ENCODE data around the gene LGALS9B. TPM values are rescaled to one million over a fixed set of nuclear protein-coding genes. Genes with fewer than 3 reads are reported as not detected.
A peak's percentile ranks its signal among the peaks of the same experiment; 100 is the strongest.
"Not testable (repeated sequence)": the region's sequence is repeated elsewhere in the genome, so short reads cannot be mapped to it uniquely, and the experiment has no call there.

LGALS9B gene
- total RNA-seq, 4 donors from 2014 or later: not detected

GRCh38 chr17:20464854-20465414 lies 2.4 kb downstream of the LGALS9B start:
- H3K27me3 ChIP-seq; intact Hi-C loops (cut with DNase I); H3K36me3 ChIP-seq; H3K27ac ChIP-seq; H3K4me3 ChIP-seq (replicated peaks in 1 of 3); H3K4me1 ChIP-seq; H3K9me3 ChIP-seq: not testable (repeated sequence)
- WGBS, 2 donors: no CpG with 5 or more reads among the region's 9 CpGs
- peak in 1 of 2 donors; percentile 2 for DNase-seq

DNA sequence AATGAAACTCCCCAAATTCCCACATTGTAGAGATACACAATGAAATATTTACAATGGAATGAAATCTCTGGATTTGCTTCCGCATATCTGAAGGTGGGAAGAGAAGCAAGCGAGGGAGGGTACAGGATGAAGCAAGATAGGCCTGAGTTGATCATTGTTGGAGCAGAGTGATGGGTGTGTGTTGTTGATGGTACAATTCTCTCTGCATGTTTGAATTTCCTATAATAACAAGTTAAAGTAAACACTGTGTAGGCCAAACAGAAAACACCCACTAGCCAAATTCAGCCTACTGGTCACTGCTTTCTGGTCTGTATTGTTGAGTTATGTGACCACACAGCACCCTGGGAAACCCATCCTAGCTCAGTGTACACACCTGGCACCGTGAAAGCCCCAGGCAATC lies 5.2 kb downstream of the LGALS9B start:
- H3K27me3 ChIP-seq; H3K4me1 ChIP-seq; intact Hi-C loops (cut with DNase I); DNase-seq; H3K4me3 ChIP-seq (replicated peaks in 1 of 3); H3K9me3 ChIP-seq; H3K36me3 ChIP-seq; H3K27ac ChIP-seq: not testable (repeated sequence)
- WGBS, 2 donors: no CpG with 5 or more reads among the region's 3 CpGs

GRCh38 chr17:20457848-20458381 lies 9.4 kb downstream of the LGALS9B start:
- intact Hi-C loops (cut with DNase I); DNase-seq; H3K36me3 ChIP-seq; H3K4me3 ChIP-seq (replicated peaks in 1 of 3); H3K4me1 ChIP-seq; H3K27ac ChIP-seq; H3K27me3 ChIP-seq; H3K9me3 ChIP-seq: not testable (repeated sequence)
- 60 to 71% methylated on average over 4 to 6 of the region's 10 CpGs for whole genome bisulfite sequencing, 2 donors

GRCh38 chr17:20455106-20455505 lies 12.2 kb downstream of the LGALS9B start:
- H3K27ac ChIP-seq; H3K4me3 ChIP-seq (replicated peaks in 1 of 3); DNase-seq; H3K27me3 ChIP-seq; H3K9me3 ChIP-seq; H3K36me3 ChIP-seq; H3K4me1 ChIP-seq; intact Hi-C loops (cut with DNase I): not testable (repeated sequence)
- 67% methylated on average over 1 of the region's 10 CpGs; no CpG with 5 or more reads in 1 of the 2 donors for WGBS, 2 donors

GRCh38 chr17:20453820-20454434 lies 13.4 kb downstream of the LGALS9B start:
- H3K27me3 ChIP-seq; H3K36me3 ChIP-seq; DNase-seq; H3K9me3 ChIP-seq; H3K27ac ChIP-seq; H3K4me1 ChIP-seq; intact Hi-C loops (cut with DNase I); H3K4me3 ChIP-seq (replicated peaks in 1 of 3): not testable (repeated sequence)
- WGBS, 2 donors: no CpG with 5 or more reads among the region's 11 CpGs

GRCh38 chr17:20450852-20451251 lies 16.5 kb downstream of the LGALS9B start:
- H3K4me3 ChIP-seq (replicated peaks in 1 of 3); intact Hi-C loops (cut with DNase I); H3K4me1 ChIP-seq; H3K9me3 ChIP-seq; H3K27ac ChIP-seq; DNase-seq; H3K27me3 ChIP-seq; H3K36me3 ChIP-seq: not testable (repeated sequence)
- 35 to 60% methylated on average over 3 to 4 of the region's 12 CpGs for WGBS, 2 donors

- intact Hi-C loops (cut with DNase I); H3K4me3 ChIP-seq (replicated peaks in 1 of 3); H3K27ac ChIP-seq; DNase-seq; H3K27me3 ChIP-seq; H3K9me3 ChIP-seq; H3K36me3 ChIP-seq; H3K4me1 ChIP-seq: not testable (repeated sequence)
- 76 to 85% methylated on average over 12 to 13 of the region's 26 CpGs for WGBS, 2 donors
Observed at GRCh38 chr17:20447534-20448321, 19.6 kb downstream of the LGALS9B start.

GRCh38 chr17:20446895-20447294 lies 20.4 kb downstream of the LGALS9B start:
- DNase-seq; H3K36me3 ChIP-seq; H3K9me3 ChIP-seq; H3K27me3 ChIP-seq; intact Hi-C loops (cut with DNase I); H3K27ac ChIP-seq; H3K4me3 ChIP-seq (replicated peaks in 1 of 3); H3K4me1 ChIP-seq: not testable (repeated sequence)
- WGBS, 2 donors: 71 to 76% methylated on average over 6 of the region's 6 CpGs

DNA sequence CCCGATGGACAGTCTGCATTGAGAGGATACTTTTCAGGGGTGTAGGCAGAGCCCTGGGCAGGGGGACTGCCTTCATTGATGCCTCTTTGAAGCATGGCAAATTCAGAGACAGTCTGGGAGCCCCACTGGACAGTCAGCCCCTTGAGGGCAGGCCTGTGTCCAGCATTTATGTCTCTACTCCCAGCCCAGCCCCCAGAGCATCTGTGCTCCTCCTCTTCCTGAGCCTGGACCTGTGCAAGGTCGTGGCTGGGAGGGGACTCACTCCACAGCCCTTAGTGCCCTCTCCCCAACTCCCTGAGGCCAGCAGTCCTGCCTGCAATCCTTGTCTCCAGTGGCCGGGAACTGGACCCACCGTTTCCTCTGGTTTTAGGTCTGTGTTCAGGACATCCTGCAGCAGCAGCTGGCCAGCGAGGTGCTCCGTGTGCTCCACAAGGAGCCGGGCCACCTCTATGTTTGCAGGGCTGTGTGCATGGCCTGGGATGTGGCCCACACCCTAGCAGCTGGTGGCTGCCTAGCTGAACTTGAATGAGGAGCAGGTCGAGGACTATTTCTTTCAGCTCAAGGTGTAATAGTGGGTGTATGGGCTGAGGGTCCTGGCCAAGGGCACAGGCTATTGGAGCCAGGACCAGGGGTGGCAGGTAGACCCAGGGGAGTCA lies 22.6 kb downstream of the LGALS9B start:
- WGBS, 2 donors: 67% methylated on average over 2 of the region's 8 CpGs; no CpG with 5 or more reads in 1 of the 2 donors
- intact Hi-C loops (cut with DNase I); H3K4me1 ChIP-seq; DNase-seq; H3K27me3 ChIP-seq; H3K4me3 ChIP-seq (replicated peaks in 1 of 3); H3K36me3 ChIP-seq; H3K27ac ChIP-seq; H3K9me3 ChIP-seq: not testable (repeated sequence)

DNA sequence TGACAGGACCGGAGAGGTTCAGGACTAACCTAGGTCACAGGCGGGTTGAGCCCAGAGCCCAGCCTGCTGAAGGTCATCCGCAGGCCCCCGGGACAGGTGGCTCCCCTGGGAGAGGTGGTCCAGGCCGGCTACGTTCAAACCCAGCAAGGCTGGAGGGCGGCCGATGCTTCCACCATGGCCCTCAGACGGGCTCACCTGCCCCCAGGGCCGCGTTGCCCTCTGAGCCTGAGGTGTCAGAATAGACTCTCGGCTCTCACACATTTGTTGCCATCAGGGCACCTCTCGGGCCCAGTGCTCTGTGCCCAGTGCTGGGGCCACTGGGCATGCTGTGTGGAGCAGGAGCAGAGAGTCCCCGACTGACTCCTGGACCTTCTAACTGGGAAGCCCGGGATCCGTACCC lies 23.2 kb downstream of the LGALS9B start:
- H3K4me1 ChIP-seq; H3K27ac ChIP-seq; H3K4me3 ChIP-seq (replicated peaks in 1 of 3); H3K36me3 ChIP-seq; H3K9me3 ChIP-seq; intact Hi-C loops (cut with DNase I); H3K27me3 ChIP-seq; DNase-seq: not testable (repeated sequence)
- WGBS, 2 donors: 96% methylated on average over 16 of the region's 16 CpGs; no CpG with 5 or more reads in 1 of the 2 donors

DNA sequence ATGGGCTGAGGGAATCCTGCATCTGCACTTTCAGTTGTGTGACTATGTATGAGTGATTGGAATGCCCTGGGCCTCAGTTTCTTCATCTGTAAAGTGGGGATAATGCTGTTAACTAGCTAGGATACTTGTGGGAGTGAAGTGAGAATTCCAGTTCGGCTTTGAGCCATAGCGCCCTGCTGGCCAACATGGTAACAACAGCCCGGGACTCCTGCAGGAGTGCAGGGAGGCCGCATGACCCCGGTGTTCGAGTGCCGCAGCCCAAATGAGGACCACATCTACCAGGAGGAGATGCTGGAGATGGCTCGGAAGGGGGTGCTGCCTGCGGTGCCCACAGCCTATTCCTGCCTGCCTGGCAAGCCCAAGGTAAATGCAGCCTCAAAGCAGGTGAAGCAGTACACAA lies 23.7 kb downstream of the LGALS9B start:
- no CpG with 5 or more reads among the region's 9 CpGs for WGBS, 2 donors
- H3K27ac ChIP-seq; H3K4me1 ChIP-seq; H3K27me3 ChIP-seq; H3K4me3 ChIP-seq (replicated peaks in 1 of 3); intact Hi-C loops (cut with DNase I); DNase-seq; H3K36me3 ChIP-seq; H3K9me3 ChIP-seq: not testable (repeated sequence)

DNA sequence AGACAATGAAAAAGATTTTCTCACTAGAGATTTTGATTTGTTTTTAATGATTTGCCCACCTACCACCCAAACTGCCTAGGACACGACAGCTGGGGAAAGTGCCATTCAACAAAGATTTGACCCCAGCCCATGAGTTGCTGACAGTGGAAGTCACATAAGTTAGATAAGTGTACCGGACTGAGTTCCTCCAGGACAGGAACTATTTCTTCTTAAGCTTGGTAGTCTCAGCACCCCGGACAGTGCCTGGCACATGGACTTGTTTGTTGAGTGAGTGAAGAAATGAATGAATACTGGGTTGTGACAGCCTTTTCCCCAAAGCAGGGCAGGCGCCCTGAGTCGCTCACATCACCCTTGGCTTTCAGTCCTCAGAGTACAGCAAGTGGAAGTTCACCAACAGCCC lies 26.7 kb downstream of the LGALS9B start:
- H3K9me3 ChIP-seq; intact Hi-C loops (cut with DNase I); H3K4me1 ChIP-seq; DNase-seq; H3K27me3 ChIP-seq; H3K4me3 ChIP-seq (replicated peaks in 1 of 3); H3K36me3 ChIP-seq; H3K27ac ChIP-seq: not testable (repeated sequence)
- WGBS, 2 donors: 77% methylated on average over 3 of the region's 5 CpGs; no CpG with 5 or more reads in 1 of the 2 donors

All from thyroid gland (tissue), 4 donors.